Pancreas (tissue), 10 donors: ENCODE measurements around the gene SUZ12. TPM values are rescaled to one million over a fixed set of nuclear protein-coding genes. Genes with fewer than 3 reads are reported as not detected.
"Not testable (repeated sequence)": the region's sequence is repeated elsewhere in the genome, so short reads cannot be mapped to it uniquely, and the experiment has no call there.

Source experiments
- ATAC-seq, 4 donors: fragments of 200-7000 bp; cut with Tn5 transposase; one replicate each; pipeline versions ENCODE4 v1.8.0 to v1.9.1; 2020; ENCODE audit warnings: mild to moderate bottlenecking in 4 of 4, moderate library complexity in 4 of 4
- DNase-seq, 6 donors: peaks; one replicate each; pipeline ENCODE4 v3.0.0-alpha.2; 2020
- FAIRE-seq: peaks from 2 replicates; lab custom pipeline; 2012; peaks lifted over from hg19 to GRCh38; lab: Jason Lieb, UNC
- H3K27ac ChIP-seq, 4 donors: fragments of 200-600 bp; sonication (generic); 1 replicate in 3 of 4; 2 replicates in 1 of 4; pipeline versions ENCODE4 v1.5.0 to v1.8.0; 2020
- H3K27me3 ChIP-seq, 4 donors: fragments of 200-600 bp; one replicate each; pipeline ENCODE4 v1.8.0; 2021
- H3K36me3 ChIP-seq, 3 donors: fragments of 200-600 bp; sonication (generic) in 1 of 3; one replicate each; pipeline versions ENCODE4 v1.5.0 to v1.8.0; 2020 to 2021
- H3K4me1 ChIP-seq, 3 donors: fragments of 200-600 bp; one replicate each; pipeline ENCODE4 v1.8.0; 2021
- H3K4me3 ChIP-seq, 4 donors: fragments of 200-600 bp; sonication (generic) in 2 of 4; one replicate each; pipeline versions ENCODE4 v1.5.0 to v1.8.0; 2020 to 2021
- H3K9me3 ChIP-seq, 4 donors: fragments of 200-600 bp; one replicate each; pipeline ENCODE4 v1.8.0; 2021
- WGBS, 2 donors: extraction: QIAGEN DNeasy Blood & Tissue Kit; methylation state at CpG; one replicate each; pipeline ENCODE4 v1.1.7; 2013; 5-methylcytosine and 5-hydroxymethylcytosine counted together
- intact Hi-C, 3 donors: fragments of 100-400 bp; cut with DNase I; formaldehyde crosslinking; loops; one replicate each; pipeline versions ENCODE4 v1.11.1 to v1.14.2; 2022
- polyA plus RNA-seq, 2 donors: library from polyadenylated mRNA; stranded (reverse); fragments of 200-250 nt; gene quantifications; one replicate each; pipeline ENCODE4 v1.2.3, GENCODE V29; 2013
- total RNA-seq, 6 donors: library from RNA; stranded (reverse); fragmentation: NEBNext Ultra II Directional in 4 of 6; extraction: Animal tissue kit (Norgen Biotek cat#: 25700) in 4 of 6; gene quantifications; one replicate each; pipeline versions ENCODE4 v1.2.1 to v1.2.4, GENCODE V29; 2021 to 2023
- TF ChIP-seq, protein P1 (sequence below), 4 donors: fragments of 200-600 bp; sonication (generic) in 3 of 4; IDR thresholded peaks; one replicate each; pipeline versions ENCODE4 v1.5.0 to v1.8.0; 2021; ENCODE audit warnings: antibody characterized with exemption in 4 of 4
- donor health status: healthy with polysubstance abuse.
- donor health status: DM: no; HTN: no; CAD: no; lungs with moderate emphysema.
- donor health status: DM: no; HTN: no; CAD: no.
- donor health status: control.
- donor health status: control.
- donor health status: Bipolar disorder and iron deficiency.
- donor health status: DM: yes; HTN: yes; CAD: no.
- donor health status: DM: no; HTN: no; CAD: no.
- donor health status: DM: no; HTN: no; CAD: no.
- donor health status: DM: yes; HTN: yes; CAD: no.

SUZ12 gene
- total and polyA plus RNA-seq, 8 donors = 6.6 to 11.7 (median 7.7) TPM

DNA sequence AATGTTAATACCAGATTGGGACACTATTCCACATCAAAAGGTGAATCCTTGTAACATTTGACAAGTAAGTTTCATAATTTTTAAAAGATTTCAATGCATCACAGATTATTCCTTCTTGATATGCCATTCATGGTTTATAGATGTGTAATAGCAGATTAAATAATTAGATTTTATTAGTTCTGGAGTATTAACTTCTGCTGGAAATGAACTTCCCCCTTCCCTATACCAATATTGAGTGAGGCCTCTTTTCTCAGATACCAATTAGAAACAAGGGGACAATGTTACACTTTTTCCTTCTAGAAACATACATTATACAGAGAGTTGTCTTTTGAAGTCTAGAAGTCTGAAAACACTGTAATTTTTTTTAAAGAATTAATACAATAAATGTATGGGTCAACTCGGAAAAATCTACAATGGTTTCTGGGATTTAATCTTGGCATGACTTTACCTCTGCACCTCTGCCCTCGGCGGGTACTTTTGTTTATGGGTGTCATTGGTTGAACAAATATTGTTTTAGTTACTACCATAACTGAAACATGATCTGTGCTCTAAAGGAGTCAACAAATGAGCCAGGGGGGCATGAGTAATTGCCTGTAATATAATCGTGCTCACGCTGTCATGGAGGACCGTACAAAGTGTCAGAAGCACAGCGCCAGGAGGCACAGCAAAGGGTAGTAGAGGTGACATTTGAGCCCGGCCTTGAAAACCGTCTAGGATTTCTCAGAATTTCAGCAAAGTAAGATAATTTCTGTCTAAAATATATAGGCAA, 78.6 kb downstream of the SUZ12 start:
- no peak for ATAC-seq
- intact Hi-C loops = no loop called here
- DNase-seq = no peak
- Histone ChIP-seq H3K27me3 (no peaks in the 10 kb centered on the region), H3K36me3 (no peaks in the 10 kb centered on the region), H3K4me1 (no peaks in the 10 kb centered on the region), H3K9me3 (no peaks in the 10 kb centered on the region), H3K4me3 (no peak overlapping the region), H3K27ac (no peak overlapping the region)
- FAIRE-seq = no peak
- WGBS, 2 donors = 68 to 70% methylated on average over 9 of the region's 9 CpGs
- TF ChIP-seq, protein P1, sequence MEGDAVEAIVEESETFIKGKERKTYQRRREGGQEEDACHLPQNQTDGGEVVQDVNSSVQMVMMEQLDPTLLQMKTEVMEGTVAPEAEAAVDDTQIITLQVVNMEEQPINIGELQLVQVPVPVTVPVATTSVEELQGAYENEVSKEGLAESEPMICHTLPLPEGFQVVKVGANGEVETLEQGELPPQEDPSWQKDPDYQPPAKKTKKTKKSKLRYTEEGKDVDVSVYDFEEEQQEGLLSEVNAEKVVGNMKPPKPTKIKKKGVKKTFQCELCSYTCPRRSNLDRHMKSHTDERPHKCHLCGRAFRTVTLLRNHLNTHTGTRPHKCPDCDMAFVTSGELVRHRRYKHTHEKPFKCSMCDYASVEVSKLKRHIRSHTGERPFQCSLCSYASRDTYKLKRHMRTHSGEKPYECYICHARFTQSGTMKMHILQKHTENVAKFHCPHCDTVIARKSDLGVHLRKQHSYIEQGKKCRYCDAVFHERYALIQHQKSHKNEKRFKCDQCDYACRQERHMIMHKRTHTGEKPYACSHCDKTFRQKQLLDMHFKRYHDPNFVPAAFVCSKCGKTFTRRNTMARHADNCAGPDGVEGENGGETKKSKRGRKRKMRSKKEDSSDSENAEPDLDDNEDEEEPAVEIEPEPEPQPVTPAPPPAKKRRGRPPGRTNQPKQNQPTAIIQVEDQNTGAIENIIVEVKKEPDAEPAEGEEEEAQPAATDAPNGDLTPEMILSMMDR (IDR thresholded peaks at IDR 0.05) = no peak

DNA sequence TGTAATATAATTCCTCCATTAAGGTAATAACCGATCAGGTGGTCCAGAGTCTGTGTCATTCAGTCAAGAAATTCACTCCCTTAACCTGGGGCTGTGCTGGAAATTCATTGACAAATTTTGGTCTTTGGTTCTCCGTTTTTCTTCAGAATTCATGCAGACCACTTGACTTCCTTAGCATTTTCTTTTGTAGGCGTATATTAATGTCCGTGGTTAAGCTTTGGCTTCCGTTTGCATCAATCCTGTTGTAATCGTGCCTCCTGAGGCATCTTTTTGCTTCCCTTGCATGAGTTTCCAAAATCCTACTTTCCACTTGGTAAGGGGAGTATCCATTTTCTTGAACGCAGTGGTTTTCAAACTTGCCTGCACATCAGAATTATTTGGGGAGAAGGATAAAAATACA, 79.4 kb downstream of the SUZ12 start:
- Histone ChIP-seq H3K4me3 (no peak overlapping the region), H3K4me1 (no peaks in the 10 kb centered on the region), H3K27ac (no peak overlapping the region), H3K27me3 (no peaks in the 10 kb centered on the region), H3K9me3 (no peaks in the 10 kb centered on the region), H3K36me3 (no peaks in the 10 kb centered on the region)
- no peak for FAIRE-seq
- intact Hi-C loops = no loop called here
- no peak for ATAC-seq
- no peak for DNase-seq
- TF ChIP-seq, protein P1 (IDR thresholded peaks at IDR 0.05) = no peak
- 90 to 95% methylated on average over 7 of the region's 7 CpGs for WGBS, 2 donors

DNA sequence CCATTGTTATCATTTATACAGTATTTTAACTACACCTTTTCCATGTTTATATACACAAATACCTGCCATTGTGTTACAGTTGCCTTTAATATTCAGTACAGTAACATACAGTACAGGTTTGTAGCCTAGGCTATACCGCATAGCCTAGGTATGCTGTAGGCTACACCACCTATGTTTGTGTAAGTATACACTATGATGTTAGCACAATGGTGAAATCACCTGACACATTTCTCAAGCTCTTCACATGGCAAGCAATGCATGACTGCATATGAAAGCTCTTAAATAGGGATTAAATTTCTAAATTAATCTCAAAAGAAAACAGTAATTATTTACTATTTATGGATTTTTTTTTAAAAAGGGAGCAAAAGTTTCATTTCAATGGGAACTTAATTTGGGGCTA, 82.4 kb downstream of the SUZ12 start:
- no peak for DNase-seq
- TF ChIP-seq, protein P1 (IDR thresholded peaks at IDR 0.05) = no peak
- Histone ChIP-seq H3K27me3 (no peaks in the 10 kb centered on the region), H3K4me3 (no peak overlapping the region), H3K36me3 (no peaks in the 10 kb centered on the region), H3K9me3 (no peaks in the 10 kb centered on the region), H3K4me1 (no peaks in the 10 kb centered on the region), H3K27ac (no peak overlapping the region)
- FAIRE-seq = no peak
- intact Hi-C loops = no loop called here
- 84 to 85% methylated on average over 1 of the region's 1 CpG for WGBS, 2 donors
- ATAC-seq = no peak

DNA sequence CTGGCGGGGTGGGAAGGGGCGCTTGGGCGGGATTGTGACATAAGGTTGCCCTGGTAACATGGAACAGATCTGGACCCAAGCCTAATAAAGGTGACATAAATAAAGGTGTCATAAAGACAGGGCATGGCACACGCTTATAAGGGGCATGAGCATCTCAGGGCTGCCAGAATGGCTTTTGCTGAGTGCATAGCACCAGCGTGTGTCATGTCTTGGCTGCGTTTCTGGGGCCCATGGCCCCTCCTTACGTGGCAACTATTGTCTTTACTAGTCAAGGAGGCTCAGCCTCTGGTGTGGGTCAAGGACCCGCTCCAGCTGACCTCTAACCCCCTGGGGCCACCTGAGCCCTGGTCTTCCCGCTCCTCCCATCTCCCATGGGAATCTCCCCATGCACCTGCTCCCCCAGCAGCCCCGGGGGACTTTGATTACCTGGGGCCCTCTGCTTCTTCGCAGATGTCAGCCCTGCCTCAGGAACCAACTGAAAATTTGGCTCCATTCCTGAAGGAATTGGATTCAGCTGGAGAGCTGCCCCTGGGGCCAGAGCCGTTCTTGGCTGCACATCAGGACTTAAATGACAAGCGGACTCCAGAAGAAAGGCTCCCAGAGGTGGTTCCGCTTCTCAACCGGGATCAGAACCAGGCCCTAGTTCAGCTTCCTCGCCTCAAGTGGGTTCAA, 84.3 kb downstream of the SUZ12 start:
- H3K27ac ChIP-seq = no peak overlapping the region
- H3K9me3 ChIP-seq = no peaks in the 10 kb centered on the region
- H3K4me3 ChIP-seq = no peak overlapping the region
- intact Hi-C loops = no loop called here
- H3K4me1 ChIP-seq = no peaks in the 10 kb centered on the region
- FAIRE-seq = no peak
- TF ChIP-seq, protein P1 (IDR thresholded peaks at IDR 0.05) = no peak
- DNase-seq = no peak
- H3K36me3 ChIP-seq = no peaks in the 10 kb centered on the region
- H3K27me3 ChIP-seq = no peaks in the 10 kb centered on the region
- 93 to 96% methylated on average over 16 of the region's 16 CpGs for WGBS, 2 donors
- ATAC-seq = no peak

DNA sequence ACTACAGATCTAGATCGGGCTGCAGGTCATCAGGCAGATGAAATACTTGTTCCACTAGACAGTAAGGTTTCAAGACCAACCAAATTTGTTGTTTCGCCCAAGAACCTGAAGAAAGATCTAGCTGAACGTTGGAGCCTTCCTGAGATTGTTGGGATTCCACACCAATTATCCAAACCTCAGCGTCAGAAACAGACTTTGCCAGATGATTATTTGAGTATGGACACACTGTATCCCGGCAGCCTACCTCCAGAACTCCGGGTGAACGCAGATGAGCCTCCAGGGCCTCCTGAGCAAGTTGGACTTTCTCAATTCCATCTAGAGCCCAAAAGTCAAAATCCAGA, 84.8 kb downstream of the SUZ12 start:
- FAIRE-seq (no peak), ATAC-seq (no peak), DNase-seq (no peak)
- H3K36me3 ChIP-seq = no peaks in the 10 kb centered on the region
- 92 to 96% methylated on average over 7 of the region's 7 CpGs for WGBS, 2 donors
- intact Hi-C loops = no loop called here
- TF ChIP-seq, protein P1 (IDR thresholded peaks at IDR 0.05) = no peak
- H3K4me1 ChIP-seq = no peaks in the 10 kb centered on the region
- no peaks in the 10 kb centered on the region for H3K9me3 ChIP-seq
- no peak overlapping the region for H3K27ac ChIP-seq
- H3K4me3 ChIP-seq = no peak overlapping the region
- H3K27me3 ChIP-seq = no peaks in the 10 kb centered on the region

DNA sequence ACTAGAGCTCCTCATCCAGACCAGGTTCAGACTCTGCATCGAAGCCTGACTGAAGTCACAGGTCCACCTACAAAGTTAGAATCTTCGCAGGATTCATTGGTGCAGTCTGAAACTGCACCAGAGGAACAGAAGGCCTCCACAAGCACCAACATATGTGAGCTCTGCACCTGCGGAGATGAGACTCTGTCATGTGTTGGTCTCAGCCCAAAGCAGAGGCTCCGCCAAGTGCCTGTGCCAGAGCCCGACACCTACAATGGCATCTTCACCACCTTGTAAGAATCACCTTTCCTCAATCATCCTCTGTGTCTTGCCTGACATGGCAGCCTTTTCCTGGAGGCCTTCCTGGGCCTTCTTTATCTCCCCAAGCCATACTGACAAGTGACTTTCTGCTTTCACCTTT, 85.7 kb downstream of the SUZ12 start:
- H3K27me3 ChIP-seq, H3K4me1 ChIP-seq, DNase-seq, H3K9me3 ChIP-seq, H3K27ac ChIP-seq, intact Hi-C loops, H3K4me3 ChIP-seq, ATAC-seq, FAIRE-seq, H3K36me3 ChIP-seq: not testable (repeated sequence)
- 97 to 99% methylated on average over 3 to 5 of the region's 5 CpGs for WGBS, 2 donors

DNA sequence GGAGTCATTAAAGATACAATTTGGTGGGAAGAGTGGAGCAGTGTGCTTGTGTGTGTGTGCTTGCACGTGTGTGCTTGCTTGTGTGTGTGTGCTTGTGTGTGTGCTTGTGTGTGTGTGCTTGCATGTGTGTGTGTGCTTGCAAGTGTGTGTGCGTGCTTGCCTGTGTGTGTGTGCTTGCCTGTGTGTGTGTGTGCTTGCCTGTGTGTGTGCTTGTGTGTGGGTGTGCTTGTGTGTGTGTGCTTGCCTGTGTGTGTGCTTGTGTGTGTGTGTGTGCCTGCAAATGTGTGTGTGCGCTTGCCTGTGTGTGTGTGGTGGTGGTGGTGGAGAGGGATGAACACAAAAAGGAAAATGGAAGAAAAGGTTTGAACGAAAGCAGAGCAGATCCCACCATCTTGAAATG, 90.5 kb downstream of the SUZ12 start:
- DNase-seq, H3K4me1 ChIP-seq, FAIRE-seq, H3K9me3 ChIP-seq, H3K4me3 ChIP-seq, H3K27ac ChIP-seq, H3K36me3 ChIP-seq, ATAC-seq, intact Hi-C loops, H3K27me3 ChIP-seq: not testable (repeated sequence)
- WGBS, 2 donors = 89 to 97% methylated on average over 4 of the region's 4 CpGs
